GM19239 (cell line): ENCODE measurements around the gene CCDC33.

ENCODE experiments used
- DNase-seq: peaks from one replicate; pipeline ENCODE4 v3.0.0; 2011; ENCODE audit warnings: low spot score; ENCODE audit not compliant: insufficient read length
- FAIRE-seq: peaks from 2 replicates; lab custom pipeline; 2011; peaks lifted over from hg19 to GRCh38; lab: Jason Lieb, UNC

CCDC33 gene

GRCh38 chr15:74305687-74306086, 69.6 kb downstream of the CCDC33 start:
- FAIRE-seq (no peak), DNase-seq (no peak)

- FAIRE-seq = no peak
- DNase-seq = no peak
Measured at GRCh38 chr15:74306781-74307217, 70.7 kb downstream of the CCDC33 start.

DNA sequence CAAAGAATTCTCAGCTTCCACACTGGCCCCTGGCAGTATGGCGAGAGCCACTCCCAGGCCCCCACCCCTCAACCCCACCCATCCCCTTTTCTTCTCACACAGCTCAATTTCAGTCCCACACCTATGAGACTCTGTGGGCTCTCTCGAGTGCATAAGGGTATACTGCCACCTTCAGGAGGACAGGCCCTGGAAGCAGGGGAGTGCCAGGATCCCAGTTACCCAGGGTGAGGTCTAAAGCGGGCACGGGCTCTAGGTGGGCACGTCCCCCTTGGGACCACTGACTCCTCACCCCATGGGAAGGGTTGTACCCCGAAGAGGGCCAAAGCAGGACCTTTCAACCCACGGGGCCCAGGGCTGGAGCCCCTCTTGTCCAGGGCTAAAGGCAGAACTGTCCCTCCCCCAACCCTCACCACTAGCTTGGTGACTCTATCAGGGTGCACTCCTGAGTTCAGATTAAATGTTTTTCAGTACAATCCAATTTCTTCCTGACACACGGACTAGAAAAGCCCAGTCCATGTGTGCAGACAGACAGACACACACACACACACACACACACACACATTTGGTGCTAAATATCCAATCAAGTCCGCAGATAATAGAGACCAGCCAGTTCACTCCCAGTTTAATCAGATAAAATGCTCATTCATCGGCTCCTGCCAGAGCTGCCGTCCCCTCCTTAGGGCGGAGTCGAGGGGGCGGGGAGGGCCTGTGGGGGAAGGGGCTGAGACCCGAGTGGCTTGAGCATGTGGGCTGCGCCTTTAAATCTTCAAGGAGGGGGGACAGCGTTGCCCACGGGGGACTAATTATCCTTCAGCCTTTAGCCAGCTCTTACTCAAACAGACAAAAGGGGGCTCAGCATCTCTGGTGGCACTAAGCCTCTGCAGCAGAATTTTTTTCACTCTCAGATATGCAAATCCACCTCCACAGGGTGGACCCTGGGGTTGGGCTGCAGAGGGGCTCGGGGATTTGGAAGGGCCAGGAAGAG, 72.0 kb downstream of the CCDC33 start:
- DNase-seq (peak; percentile 57), FAIRE-seq (peak; percentile 14)

DNA sequence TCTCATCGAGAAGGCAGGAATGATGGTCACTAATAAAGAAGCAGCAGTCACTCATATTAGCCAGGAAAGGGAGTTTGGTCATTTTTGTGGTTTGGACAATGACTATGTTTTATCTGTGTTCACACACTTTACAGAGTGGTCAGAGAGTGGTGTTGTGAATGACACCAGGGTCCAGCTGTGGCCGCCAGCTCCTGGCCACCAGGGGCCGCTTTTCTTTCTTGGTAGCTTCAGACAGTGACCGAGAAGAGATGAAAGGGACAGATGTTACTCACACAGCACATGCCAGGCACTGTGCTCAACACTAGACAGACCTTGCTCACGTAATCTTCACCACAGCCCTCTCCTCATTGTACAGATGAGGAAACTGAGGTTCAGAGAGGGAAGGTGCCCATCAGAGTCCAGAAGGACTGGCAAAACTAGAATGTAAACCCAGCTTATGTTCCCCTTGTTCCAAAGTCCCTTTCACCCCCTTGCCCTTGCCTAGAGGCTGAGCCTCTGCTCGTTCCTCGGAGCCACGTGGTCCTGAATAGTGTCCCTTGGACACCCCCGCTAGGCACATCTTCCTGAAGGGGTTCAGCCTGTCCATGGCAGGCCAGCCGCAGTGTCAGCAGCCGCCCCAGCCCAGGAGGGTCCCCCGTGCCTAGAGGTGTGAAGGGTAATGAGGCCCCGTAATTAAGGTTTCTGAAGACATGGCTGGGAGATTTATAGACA, 75.8 kb downstream of the CCDC33 start:
- no peak for DNase-seq
- FAIRE-seq = no peak

GRCh38 chr15:74312445-74313007, 76.4 kb downstream of the CCDC33 start:
- DNase-seq (no peak), FAIRE-seq (no peak)

GRCh38 chr15:74313889-74314288, 77.8 kb downstream of the CCDC33 start:
- no peak for DNase-seq
- no peak for FAIRE-seq

- no peak for DNase-seq
- FAIRE-seq = no peak
Measured at GRCh38 chr15:74314795-74315438, 78.8 kb downstream of the CCDC33 start.

DNA sequence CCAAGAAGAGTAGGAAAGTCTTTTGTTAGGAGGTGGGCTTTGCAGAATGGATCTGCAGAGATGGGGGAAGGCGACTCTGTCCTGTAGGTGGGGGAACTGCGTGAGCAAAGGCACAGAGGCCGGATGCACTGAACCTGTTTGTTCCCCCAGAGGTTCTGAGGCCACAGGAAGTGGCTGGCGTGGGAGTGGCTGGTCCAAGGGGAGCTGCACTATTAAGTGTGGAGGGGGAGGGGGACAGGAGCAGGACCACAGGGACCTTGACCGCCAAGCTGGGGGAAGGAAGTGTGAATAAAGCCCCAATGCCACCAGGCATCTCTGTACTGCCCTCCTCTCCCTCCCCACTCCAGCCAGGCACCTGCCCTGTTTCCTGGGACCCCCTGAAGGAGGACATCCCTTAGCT, 79.5 kb downstream of the CCDC33 start:
- FAIRE-seq (peak; percentile 84), DNase-seq (peak; percentile 60)

DNA sequence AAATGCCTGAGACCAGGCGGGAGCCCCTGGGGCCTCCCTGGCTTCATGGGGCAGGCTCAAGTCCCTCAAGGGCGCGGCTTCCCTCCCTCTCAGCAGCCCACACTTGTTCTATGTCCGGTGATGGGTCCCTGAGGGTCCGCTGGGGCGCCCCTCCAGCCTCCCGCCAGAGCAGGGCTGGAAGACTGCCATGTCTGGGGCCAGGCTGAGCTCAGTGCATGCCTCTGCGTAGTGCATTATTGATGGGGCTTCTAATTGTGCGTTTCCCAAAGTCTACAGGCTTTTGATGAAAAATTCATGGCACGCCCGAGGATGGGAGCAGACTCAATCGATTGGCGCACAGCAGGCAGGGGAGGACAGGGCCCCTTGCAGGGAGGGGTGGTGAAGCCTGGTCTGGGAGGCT, 80.0 kb downstream of the CCDC33 start:
- no peak for DNase-seq
- no peak for FAIRE-seq

DNA sequence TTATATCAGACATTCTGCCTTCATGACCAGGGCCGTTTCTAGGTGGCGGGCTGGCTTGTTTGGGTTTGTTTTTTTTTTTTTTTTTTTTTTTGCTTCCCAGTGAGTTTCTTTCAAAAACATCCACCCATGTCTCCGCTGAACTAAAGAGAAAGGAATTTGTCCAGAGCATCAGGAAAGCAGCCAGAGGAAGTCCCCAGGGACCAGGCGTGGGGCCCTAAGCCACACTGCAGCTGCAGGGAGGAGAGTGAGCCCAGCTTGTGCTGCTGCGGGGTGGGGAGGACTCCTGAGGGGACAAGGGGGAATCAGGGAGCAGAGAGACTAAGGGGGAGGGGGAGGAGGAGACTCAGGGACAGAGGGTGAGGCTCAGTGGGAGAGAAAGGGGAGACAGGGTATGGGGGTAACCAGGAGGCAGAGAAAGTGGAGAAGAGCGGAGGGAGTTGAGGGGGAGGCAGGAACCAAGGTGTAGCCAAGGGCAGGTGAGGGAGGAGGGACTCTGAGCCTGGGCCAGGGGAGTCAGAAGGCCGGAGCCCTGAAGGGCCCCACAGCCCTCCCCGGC, 81.8 kb downstream of the CCDC33 start:
- FAIRE-seq (no peak), DNase-seq (no peak)

DNA sequence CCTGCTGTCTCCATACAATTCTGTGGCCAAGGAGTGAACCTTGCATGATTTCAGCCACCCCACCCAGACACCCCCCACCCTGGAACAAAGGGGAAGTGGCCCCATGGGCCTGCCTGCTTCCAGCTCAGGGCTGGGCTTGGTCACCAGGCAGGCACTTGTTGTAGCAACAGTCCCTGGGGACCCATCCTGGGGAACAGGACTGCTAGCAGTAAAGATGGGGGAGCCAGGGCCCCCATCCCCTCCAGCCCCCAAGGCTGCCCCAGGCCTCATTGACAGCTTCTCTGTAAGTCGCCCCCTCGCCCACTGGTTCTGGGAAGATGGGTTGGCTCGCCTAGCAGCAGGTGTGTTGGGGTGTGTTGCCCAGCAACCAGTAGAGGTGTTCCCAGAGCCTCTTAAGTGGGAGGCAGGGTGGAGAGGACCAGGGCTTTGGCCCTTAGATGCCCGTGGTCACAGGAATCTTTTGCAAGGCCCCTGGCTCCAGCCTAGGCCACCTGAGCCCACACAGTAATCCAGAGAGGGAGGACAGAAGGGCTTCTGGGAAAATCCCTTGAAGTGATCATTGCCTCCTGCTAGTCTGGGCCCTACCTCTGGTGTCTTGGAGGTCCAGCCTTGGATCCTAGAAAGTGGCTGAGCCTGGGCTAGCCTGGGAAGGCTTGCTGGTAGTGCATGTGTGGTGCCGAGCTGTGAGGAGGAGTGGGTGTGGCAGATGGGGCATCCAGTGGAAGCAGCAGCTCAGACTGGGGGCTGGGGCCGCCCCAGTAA, 82.4 kb downstream of the CCDC33 start:
- DNase-seq (no peak), FAIRE-seq (no peak)

GRCh38 chr15:74319138-74319460, 83.0 kb downstream of the CCDC33 start:
- FAIRE-seq (no peak), DNase-seq (no peak)

DNA sequence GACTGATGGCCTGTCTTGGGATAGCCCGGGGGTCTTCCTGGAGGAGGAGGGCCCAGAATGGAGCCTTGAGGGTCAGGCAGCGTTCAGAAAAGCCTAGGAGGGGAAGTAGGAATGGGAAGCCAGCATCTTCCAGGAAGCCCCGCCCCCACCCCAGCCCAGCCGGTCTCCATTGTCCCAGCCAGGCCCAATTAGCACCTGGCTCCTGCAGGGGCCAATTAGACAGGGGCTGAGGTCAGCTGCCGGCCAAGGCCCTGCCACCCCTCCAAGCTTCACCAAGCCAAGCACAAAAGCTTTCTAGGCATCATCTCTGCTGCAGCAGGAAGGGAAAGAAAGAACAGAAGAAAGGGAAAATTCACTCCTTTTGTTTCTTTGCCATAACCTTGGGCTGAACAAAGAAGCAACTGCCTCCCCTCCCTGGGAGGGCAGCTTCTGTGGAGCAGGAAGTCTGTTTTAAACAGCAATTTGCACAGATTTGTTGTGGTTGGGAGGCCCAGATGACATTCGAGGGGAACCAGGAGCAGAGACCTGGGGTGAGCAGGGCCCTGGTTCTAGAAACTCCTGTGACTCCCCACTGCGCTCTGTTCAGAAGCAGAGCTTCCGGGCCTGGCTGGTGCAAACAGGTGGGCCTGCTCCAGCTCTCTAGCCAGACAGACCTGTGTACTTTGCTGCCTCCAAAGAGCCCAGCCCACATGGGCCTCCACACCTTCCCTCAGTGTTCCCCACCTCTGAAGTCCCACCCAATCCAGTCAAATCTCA, 83.6 kb downstream of the CCDC33 start:
- no peak for FAIRE-seq
- no peak for DNase-seq

- FAIRE-seq (peak; percentile 33), DNase-seq (no peak)
Measured at GRCh38 chr15:74320352-74321247, 84.5 kb downstream of the CCDC33 start.

GRCh38 chr15:74322558-74323180, 86.5 kb downstream of the CCDC33 start:
- FAIRE-seq (peak; percentile 93), DNase-seq (peak; percentile 79)

GRCh38 chr15:74324714-74325113, 88.6 kb downstream of the CCDC33 start:
- no peak for DNase-seq
- no peak for FAIRE-seq

DNA sequence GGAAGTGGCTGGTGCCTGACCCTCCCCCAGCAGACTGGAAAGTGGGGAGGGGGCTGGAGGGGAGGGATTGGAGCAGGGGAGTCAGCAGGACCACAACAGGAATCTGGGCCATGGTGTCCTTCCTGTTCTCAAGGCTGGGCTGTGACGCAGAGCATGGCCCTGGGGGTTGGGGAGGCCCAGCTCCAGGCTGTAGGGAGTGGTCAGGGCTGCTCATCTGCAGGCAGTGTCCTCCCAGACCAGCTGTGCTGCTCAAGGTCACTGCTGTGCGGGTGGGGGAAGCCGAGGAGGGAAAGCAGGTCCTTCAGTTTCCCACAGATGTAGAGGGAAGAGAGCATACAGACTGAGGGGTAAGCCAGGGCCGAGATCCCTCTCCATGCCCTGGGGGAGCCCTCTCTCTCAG, 90.6 kb downstream of the CCDC33 start:
- no peak for FAIRE-seq
- no peak for DNase-seq
